Activated T-helper 1 cell treated with Interleukin-2 at 50 U/mL for 16 hours (primary cell): ENCODE results near the gene ABI3.

Source experiments
- DNase-seq: peaks from one replicate; pipeline ENCODE4 v3.0.0-alpha.2; 2020; ENCODE audit warnings: low read depth

Gene ABI3

DNA sequence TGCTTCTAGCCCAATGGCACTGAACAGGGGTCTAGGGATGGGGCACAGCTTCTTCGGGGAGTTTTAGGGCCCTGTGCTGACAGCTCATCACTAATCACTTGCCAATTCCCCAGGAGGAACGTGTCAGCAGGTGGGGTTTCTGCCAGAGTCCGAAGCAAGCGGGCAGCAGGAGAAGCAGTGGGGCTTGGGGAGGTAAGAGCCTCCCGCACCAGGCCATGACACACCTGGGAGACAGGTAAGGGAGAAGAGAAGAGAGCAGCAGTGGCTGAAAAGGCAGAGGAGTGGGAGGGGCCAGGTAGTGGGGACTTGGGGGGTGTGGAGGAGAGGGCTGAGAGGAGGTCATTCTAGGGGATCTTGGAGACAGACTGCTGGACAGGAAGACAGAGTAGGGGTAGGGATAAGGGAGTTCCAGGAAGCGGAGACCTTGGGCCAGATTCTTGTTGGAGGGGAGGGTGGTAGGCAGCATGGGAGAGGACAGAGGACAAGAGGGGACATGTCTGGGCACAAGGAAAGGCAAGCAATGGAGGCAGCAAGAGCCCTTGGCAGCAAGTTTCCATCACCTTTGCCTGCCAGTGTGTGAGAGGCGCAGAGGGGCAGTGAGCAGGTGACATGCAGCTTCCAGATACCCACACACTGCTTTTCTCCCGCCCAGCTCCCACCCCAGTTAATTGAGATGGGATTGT, 15.2 kb downstream of the ABI3 start:
- no peak for DNase-seq

DNA sequence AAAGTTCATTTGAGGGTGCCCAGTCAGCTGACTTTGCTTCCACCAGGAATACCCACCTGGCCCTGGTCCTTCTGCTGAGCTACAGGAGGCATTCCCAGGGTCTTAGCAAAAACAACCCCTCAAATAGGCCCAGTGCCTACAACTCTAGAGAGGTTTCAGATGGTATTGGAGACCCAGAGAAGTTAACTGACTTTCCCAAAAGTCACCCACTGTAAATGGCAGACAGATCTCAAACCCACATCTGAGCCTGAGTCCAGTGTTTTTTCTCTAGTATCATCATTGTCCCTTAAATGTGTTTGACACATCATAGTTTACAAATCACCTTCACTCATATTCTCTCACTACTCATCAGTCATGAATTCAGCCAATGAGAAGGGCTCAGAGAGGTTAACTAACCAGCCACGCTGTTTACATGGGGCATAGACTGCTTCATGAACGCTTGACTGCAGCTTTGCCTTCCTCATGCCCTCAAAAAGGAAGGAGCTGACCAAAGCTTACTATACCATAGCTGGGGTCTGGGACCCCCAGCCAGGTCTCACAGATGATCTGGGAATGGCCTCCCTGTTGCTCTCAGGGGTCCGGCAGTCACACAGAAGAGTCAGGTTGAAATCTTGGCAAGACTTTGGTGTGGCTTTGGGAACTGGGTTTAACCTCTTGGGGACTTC, 16.4 kb downstream of the ABI3 start:
- DNase-seq, result no peak

DNA sequence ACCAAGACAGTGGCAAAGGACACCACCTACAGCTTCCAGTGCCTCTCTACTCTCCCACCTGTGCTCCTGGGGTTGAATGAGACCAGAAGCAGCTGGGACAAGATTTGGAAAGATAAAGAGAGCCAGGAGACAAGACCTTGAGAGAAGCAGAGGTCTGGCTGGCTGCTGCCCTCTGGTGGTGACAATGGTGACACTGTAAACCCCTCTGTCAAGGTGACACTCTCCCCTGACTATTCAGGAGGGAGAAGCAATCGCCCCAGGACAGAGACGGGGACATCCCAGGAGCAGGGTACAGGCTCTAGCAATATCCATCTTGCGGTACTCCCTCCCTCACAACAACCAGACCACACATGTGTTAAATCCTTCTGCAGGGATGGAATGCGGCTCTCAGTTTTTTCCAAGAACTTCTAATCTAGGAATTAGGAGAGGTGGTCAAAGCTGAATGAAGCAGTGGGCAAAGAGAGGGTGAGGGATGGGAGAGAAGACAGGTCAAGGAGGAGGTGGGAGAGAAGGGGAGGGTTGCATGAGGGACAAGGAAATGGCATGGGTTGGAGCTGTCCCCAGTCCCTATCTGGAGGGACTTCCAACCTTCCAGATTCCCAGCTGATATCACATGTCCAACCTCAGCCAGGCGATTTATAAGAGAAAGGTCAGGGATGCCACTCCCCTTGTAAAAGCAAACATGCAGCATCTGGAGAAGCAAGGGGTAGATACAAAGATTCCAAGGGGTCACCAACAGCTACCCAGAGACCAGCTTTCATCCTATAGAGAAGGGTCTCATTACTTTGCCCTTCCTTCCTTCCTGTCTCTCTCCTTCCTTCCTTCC, 17.1 kb downstream of the ABI3 start:
- DNase-seq, result peak; percentile 60

DNA sequence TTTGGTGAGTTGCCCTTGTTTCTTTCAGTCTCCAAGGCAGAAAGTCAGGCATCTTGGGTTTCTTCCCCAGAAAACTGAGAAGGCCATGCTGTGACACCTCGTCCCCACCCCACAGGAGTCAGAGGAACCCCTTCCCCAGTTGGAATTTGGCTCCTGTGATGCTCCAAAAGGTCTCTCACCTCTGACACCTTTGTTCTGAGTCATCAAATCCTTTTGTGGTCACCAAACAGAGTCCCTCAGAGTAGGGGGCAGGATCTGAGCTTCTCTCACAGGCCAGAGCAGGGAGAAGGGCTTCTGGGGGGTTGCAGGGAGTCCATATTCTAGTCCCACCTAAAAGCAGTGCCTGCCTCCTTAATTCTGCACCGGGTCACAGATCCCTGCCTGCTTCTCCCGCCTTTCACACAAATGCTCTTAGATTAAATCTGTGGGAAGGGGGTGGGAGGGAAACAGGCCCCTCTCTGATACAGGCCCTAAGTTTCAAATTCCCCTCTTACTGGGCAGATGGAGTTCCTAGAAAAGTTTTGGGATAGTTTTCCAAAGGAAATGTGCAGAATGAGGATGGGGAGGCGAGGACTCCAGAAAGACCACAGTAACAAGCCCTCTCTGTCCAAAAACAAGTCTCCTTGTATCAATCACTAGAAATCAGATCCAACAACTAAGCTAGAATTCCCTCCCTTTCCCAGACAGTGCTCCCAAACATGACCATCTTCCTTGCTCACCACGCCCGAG, 18.7 kb downstream of the ABI3 start:
- no peak for DNase-seq

DNA sequence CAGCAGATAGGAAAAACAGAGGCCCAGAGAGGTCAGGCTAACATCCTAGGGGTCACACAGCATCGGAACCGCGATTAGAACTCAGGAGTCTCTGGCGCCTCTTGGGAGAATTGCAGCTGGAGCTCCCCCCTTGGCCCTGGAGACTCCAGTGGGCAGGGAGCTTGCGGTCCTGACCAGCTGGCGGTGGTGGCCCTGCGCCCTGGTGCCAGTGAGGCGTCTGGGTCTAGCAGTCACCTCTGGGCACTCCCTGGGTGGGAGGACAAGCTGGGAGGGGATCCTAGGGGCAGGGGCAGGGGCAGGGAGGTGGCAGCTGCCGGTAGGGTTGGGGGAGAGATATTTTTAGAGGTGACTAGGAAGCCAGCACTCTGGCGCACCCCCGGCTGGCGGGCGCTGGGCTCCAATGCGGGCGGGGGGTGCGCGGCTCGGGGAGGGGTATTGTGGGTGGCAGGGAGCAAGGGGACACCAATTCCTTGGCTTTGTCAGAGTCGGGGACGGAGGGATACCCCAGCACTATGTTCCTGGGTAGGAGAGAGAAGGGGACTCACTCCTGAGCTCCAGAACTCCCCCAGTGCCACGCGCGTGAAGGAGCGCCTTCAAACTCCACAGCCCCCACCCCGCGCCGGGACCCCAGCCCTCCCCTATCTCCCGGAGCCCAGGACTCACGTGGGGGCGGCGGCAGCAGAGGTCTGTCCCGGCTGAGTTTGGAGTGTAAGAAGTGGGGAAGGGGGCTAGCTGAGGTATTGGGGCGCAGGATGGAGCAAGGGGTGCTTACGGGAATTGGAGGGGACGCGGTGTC, 19.5 kb downstream of the ABI3 start:
- DNase-seq, result no peak

DNA sequence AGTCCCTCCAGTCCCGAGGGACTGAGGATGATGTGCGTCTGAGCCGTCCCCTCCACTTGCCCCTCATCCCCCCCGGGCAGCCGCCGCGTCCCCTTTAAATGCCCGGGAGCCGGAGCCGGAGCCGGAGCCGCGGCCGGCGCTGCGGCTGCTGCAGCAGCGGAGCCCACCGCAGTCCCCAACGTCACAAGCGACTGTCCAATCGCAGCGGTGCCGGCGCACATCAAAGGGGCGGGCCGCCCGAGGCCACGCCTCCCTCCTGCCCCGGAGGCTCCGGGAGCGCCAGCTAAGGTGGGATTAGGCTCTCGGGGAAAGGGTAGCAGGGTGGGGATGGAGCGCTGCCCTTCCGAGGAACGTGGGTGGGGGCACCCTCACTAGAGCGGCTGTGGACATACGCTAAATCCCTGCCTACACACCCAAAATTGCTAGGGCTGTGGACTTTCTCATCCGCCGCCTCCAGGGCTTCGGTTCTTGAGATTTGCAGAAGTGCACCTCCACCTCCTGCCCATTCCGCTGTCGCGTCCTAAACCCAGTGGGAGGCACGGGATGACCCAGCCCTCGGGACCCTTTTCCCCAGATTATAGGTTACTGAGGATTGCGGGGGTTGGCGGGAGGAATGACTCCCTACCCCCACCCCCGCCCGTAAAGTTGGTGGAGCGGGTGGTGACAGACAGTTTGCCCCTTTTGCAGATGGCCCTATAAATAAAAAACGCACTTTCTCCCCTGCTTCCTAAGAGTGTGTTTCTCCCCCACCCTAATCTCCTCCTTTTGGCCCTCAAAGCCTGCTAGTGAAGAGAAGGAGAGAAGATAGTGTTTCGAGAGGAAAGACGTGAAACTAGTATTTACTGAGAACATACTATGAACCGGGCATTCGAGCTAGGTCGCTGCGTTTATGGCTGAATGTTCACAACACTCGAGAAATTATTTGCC, 20.4 kb downstream of the ABI3 start, which contains the start of gene PHOSPHO1:
TSS of gene PHOSPHO1 (minus strand) at position 152 of the 927 bp plus-strand sequence. CDS start 4,096 bp downstream, outside the sequence.
- DNase-seq, result peak; percentile 77

DNA sequence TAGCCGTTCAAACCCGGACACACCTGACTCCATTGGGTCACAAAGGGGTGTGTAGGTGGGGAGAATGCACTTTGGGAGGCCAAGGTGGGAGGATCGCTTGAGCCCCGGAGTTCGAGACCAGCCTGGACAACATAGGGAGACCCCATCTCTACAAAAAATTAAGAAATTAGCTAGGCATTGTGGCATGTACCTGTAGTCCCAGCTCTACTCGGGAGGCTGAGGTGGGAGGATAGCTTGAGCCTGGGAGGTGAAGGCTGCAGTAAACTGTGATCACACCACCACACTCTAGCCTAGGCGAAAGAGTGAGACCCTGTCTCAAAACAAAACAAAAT, 21.0 kb downstream of the ABI3 start:
- DNase-seq, result no peak

DNA sequence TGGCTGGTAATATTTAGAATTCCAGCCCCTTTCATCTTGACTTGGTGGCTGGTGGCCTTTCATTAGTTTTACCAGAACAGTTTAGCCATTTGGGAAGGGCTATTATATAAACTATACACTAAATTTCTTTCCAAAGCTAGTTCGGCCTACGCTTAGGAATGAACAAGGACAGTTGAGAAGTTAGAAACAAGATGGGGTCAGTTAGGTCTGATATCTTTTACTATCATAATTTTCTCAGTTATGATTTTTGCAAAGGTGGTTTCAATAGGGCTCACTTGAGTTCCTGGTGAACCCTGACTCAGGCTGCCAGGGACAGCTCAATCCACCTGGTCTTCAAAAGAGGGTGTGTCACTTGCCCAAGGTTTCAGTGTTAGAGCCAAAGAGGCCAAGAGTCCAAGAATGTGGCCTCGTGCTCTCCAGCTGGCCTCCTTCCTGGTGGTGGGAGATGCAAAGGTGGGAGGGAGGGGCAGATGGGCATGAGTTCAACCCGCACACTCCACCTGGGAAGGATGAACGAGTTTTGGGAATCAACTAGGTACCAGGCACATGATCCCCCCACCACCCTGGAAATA, 24.1 kb downstream of the ABI3 start:
- no peak for DNase-seq

DNA sequence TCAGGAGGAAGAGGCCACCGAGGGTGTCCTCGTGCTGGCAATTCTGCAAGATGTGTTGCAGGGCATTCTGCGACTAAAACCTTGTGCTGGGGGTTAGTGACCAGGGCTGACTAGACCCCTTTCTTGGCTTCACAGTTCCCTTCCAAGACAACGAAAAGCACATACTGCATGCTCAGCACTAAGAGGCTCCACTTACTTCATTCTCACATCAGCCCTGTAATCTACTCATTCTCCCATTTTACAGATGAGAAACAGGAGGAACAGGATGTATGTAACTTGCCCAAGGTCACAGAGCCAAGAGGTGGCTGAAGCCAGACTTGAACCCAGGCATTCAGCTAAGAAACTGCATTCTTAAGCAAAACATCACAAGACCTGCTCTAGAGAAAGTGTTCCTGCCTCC, 25.4 kb downstream of the ABI3 start:
- no peak for DNase-seq

DNA sequence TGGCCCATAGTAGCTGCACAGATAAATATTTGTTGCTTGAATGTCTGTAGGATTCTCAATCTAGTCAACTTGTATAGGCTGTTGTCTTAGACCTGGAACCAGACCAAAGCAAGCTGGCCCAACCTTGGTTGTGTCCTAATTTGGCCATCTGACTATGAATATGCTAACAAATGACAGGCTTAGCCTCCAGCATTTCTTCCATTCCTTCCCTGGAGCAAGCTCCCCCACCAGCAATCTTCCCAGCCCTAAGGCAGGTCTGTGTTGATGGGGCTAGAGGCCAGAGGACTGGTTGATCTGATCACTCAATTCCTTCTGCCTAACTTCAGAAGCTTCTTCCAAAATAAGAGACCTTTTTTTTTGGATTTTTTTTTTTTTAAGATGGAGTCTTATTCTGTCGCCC, 29.5 kb downstream of the ABI3 start:
- DNase-seq, result no peak

DNA sequence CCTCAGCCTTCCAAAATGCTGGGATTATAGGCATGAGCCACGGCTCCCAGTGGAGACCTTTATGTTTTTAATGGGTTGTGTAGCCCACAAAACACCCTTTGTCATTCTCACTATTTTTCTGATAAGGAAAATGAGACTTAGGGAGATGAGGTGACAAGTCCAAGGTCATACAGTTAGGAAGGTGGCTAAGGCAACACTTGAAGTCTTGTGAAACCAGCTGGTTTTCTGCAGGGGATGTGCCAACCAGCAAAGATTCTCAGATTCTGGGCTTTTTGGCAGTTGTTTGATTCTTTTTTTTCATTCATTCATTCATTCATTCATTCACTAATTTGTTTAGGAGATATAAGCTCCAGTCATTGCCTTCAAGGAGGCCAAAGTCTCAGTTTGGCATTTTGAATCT, 30.1 kb downstream of the ABI3 start:
- DNase-seq, result no peak

DNA sequence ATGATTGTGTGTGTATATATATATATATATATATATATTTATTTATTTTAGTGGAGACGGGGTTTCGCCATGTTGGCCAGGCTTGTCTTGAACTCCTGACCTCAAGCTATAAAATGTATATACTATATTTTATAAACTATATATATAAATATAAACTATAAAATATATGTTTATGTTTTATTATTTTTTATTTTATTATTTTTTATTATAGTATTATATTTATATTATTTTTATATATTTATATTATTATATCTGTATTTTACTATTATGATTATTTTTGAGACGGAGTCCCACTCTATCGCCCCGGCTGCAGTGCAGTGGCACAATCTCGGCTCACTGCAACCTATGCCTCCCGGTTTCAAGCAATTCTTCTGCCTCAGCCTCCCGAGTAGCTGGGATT, 30.5 kb downstream of the ABI3 start:
- DNase-seq, result no peak

DNA sequence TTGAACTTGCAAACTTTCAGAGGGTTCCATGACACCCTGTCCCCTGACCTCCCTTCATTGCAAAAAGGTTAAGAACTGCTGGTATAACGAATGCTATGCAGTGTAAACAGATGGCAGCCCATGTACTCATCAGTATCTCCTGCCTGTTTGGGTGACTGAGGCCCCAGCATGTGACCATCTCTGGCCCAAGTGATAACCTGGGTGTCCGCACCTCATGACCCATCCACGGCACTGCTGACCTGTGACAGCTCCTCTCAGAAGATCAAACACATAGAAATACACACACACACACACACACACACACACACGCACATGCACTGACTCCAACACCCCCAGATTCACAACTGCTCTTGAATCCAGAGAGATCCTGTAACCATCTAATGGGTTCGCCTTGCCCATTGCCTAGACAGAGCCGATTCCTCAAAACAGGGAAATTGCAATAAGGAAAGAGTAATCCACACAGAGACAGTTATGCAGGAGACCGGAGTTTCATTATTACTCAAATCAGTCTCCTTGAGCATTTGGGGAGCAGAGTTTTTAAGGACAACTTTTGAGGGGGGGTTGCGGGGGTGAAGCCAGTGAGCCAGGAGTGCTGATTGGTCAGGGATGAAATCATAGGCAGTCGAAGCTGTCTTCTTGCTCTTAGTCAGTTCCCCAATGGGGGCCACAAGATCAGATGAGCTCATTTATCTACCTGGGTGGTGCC, 31.3 kb downstream of the ABI3 start:
- DNase-seq, result no peak

DNA sequence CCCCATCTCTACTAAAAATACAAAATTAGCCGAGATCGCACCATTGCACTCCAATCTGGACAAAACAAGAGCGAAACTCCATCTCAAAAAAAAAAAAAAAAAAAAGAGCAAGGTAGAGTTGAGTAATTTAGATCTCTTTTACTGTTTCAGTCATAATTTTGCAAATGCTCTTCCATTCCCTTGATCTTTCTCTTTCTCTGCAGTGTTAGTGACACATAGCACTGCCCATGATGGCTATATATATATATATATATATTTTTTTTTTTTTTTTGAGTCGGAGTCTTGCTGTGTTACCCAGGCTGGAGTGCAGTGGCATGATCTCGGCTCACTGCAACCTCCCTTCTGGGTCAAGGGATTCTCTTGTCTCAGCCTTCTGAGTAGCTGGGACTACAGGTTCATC, 32.3 kb downstream of the ABI3 start:
- DNase-seq, result no peak

DNA sequence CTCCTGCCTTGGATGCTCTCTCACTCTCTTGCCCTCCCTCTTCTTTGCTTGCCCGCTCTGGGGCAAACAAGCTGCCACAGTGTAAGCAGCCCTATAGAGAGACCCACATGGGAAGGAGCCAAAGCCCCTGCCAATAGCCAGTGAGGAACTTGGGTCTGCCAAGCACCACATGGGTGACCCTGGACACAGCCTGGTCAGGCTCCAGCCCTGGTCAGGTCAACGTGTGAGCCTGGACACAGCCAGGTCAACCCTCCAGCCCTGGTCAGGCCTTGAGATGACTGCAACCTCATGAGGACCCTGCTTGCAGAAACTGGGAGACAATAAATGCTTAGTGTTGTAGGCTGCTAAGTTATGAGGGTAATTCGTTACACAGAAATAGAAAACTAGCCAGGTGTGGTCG, 34.3 kb downstream of the ABI3 start:
- DNase-seq, result no peak

DNA sequence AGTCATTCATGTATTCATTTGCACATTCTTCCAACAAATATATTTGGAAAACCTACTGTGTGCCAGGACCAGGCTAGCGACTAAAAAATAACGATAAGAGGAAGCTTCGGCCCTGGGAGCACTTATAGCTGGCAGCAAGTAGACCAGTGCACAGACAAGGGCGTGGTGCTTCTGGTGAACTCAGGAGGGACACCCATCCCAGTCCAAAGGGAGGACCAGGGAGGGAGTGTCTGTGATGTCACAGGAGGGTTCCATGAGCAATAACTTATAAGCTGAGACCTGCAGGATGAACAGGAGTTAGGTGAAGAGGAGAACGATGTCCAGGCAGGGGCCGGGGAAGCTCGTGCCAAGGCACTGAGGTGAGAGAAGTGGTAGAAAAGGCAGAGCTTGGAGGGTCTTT, 37.4 kb downstream of the ABI3 start:
- no peak for DNase-seq

DNA sequence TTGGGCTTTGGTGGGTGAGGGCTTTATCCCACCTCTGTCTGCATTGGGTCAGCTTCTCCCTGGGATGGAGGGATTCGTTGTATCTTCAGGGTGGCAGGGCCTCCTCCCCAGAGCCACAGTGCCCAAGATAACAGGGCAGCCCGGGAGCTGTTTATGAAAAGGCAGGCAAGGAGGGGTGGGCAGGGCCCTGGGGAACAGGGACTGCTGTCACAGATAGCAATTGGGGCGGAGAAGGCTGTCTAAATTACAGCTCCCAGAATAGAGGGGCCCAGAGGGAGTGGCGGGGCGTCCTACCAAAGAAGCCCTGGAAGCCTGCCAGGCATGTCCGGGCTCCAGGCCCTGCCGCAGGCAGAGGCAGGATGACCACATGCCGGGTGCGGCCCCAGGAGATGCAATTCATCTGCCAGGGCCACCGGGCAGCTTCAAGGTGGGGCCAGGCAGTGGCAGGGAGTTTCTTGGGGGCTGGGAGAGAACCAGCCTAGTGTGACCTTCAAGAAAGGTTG, 38.8 kb downstream of the ABI3 start:
- DNase-seq, result no peak

DNA sequence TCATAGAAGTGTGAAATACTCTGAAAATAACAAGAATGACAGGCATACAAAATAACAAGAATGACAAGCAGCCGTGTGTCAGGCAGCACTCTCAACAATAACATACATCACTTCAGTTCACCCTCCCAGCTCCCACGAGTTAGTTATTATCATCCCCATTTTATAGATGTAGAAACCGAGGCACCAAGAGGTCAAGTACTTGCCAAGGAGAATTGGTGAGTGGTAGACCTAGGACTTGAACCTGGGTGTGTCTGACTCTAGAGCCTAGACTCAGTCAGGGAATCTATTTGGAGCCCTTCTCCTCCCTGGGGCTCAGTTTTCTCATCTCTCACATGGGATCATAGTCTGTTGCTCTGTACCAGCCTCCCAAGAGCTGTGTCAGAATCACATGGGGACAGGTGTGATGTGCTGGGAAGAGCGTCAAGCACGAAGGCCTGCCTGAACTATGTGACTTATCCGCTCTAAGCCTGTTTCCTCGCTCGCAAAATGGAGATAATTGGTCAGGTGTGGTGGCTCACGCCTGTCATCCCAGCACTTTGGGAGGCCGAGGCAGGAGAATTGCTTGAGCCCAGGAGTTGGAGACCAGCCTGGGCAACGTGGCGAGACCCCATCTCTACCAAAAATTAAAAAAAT, 39.5 kb downstream of the ABI3 start:
- DNase-seq, result no peak

DNA sequence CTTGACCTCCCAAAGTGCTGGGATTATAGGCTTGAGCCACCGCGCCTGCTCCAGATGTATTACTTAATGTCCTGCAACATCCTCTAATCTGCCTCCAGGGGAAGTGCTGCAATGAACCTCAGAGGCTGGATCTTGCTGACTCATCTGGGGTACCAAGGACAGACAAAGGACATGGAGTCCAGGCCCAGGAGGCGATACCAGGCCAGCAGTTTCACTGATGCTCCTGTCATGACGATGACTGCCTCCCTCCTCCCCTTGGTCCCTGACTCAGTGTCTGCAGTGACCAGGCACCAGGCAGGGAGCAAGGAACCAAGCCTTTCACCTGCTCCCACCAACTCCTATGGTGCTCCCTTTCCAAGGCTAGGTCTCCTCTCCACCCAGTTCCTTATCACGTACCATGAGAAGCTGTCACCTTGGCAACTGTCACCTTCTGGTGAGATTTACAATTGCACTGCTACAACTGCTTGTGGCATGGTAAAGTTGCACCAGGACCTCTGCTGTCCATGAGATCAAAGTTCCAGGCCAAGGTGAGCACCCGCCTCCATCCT, 41.7 kb downstream of the ABI3 start:
- no peak for DNase-seq
